Activated CD4-positive, alpha-beta T cell treated with anti-CD3 and anti-CD28 coated beads, Interleukin-2, amount 10 ng/mL, durations not matched to agents 7 days and 5 days (primary cell): ENCODE results near the gene PLXNC1. TPM values are rescaled to one million over a fixed set of nuclear protein-coding genes. Genes with fewer than 3 reads are reported as not detected.

Experiments
- CTCF ChIA-PET: fragments of 350-600 bp; sonication (Branson Sonifier 250); formaldehyde crosslinking; loops from one replicate; lab custom pipeline; 2021; ENCODE audit warnings: antibody characterized with exemption; lab: Charles Lee
- POLR2A ChIA-PET: fragments of 350-600 bp; sonication (Branson Sonifier 250); formaldehyde crosslinking; loops from one replicate; lab custom pipeline; 2021; ENCODE audit warnings: antibody characterized with exemption; lab: Charles Lee
- DNase-seq: peaks from one replicate; pipeline ENCODE4 v3.0.0-alpha.2; 2020
- H3K27ac Mint-ChIP-seq: one replicate; pipeline ENCODE4 v1.8.0; 2021; ENCODE audit warnings: mild to moderate bottlenecking, moderate library complexity, mixed read lengths
- H3K27me3 Mint-ChIP-seq: one replicate; pipeline ENCODE4 v1.8.0; 2021; ENCODE audit warnings: mixed read lengths
- H3K36me3 Mint-ChIP-seq: one replicate; pipeline ENCODE4 v1.8.0; 2021; ENCODE audit warnings: low read depth, mixed read lengths
- H3K4me1 Mint-ChIP-seq: one replicate; pipeline ENCODE4 v1.8.0; 2021; ENCODE audit warnings: mixed read lengths
- H3K4me3 Mint-ChIP-seq: one replicate; pipeline ENCODE4 v1.8.0; 2021; ENCODE audit warnings: mild to moderate bottlenecking, moderate library complexity, mixed read lengths
- H3K9me3 Mint-ChIP-seq: one replicate; pipeline ENCODE4 v1.8.0; 2021; ENCODE audit warnings: mixed read lengths
- total RNA-seq, 2 experiments: library from RNA; stranded (reverse); gene quantifications; one replicate each; pipeline ENCODE4 v1.2.3, GENCODE V29; 2021

The PLXNC1 gene
- total RNA-seq, 2 experiments from 2014 or later: 27.4 to 29.7 TPM

- Mint-ChIP-seq H3K27me3 (no peaks in the 10 kb centered on the region), H3K27ac (no peak overlapping the region), H3K4me1 (peaks cover 42% of the 10 kb centered on the region), H3K9me3 (peaks cover 15% of the 10 kb centered on the region), H3K36me3 (peaks cover 46% of the 10 kb centered on the region), H3K4me3 (no peak overlapping the region)
- no peak for DNase-seq
- CTCF ChIA-PET: interaction anchor here (0.7 to 1.5 kb wide), 4 partner anchors 10 to 30 kb away, joined by 3 to 6 read pairs (median 3); no protein-coding TSS in a partner anchor
- POLR2A ChIA-PET: no interaction called here
Measured at GRCh38 chr12:94178054-94178453, 29.7 kb downstream of the PLXNC1 start.

GRCh38 chr12:94178882-94179281 lies 30.5 kb downstream of the PLXNC1 start:
- Mint-ChIP-seq H3K27ac (no peak overlapping the region), H3K27me3 (no peaks in the 10 kb centered on the region), H3K4me1 (peaks cover 34% of the 10 kb centered on the region), H3K9me3 (peaks cover 15% of the 10 kb centered on the region), H3K4me3 (no peak overlapping the region), H3K36me3 (peaks cover 48% of the 10 kb centered on the region)
- no peak for DNase-seq
- ChIA-PET POLR2A (no interaction called here), CTCF (interaction anchor here (0.7 to 1.5 kb wide), 4 partner anchors 9 to 29 kb away, joined by 3 to 6 read pairs (median 3); no protein-coding TSS in a partner anchor)

GRCh38 chr12:94179723-94180122 lies 31.3 kb downstream of the PLXNC1 start:
- no peak for DNase-seq
- Mint-ChIP-seq H3K4me1 (peaks cover 26% of the 10 kb centered on the region), H3K27me3 (no peaks in the 10 kb centered on the region), H3K36me3 (peaks cover 45% of the 10 kb centered on the region), H3K27ac (no peak overlapping the region), H3K9me3 (peaks cover 15% of the 10 kb centered on the region), H3K4me3 (no peak overlapping the region)
- ChIA-PET CTCF (no interaction called here), POLR2A (no interaction called here)

- Mint-ChIP-seq H3K4me3 (no peak overlapping the region), H3K4me1 (peaks cover 24% of the 10 kb centered on the region), H3K27ac (no peak overlapping the region), H3K9me3 (peaks cover 15% of the 10 kb centered on the region), H3K27me3 (no peaks in the 10 kb centered on the region), H3K36me3 (peaks cover 40% of the 10 kb centered on the region)
- ChIA-PET CTCF (interaction anchor here (0.7 to 1.4 kb wide), 3 partner anchors 9 to 31 kb away, joined by 3 to 4 read pairs (median 3); no protein-coding TSS in a partner anchor), POLR2A (interaction anchor here (0.7 kb wide), 1 partner anchor 27 kb away, joined by 3 read pairs; no protein-coding TSS in a partner anchor)
- no peak for DNase-seq
Measured at GRCh38 chr12:94180558-94181296, 32.4 kb downstream of the PLXNC1 start.

GRCh38 chr12:94182986-94183707 lies 34.8 kb downstream of the PLXNC1 start:
- ChIA-PET CTCF (interaction anchor here (0.6 to 1.5 kb wide), 4 partner anchors 10 to 582 kb away, joined by 3 to 6 read pairs (median 4); no protein-coding TSS in a partner anchor), POLR2A (no interaction called here)
- H3K9me3 Mint-ChIP-seq: peaks cover 6% of the 10 kb centered on the region
- H3K27me3 Mint-ChIP-seq: no peaks in the 10 kb centered on the region
- no peak overlapping the region for H3K4me3 Mint-ChIP-seq
- H3K4me1 Mint-ChIP-seq: peaks cover 18% of the 10 kb centered on the region
- H3K27ac Mint-ChIP-seq: no peak overlapping the region
- no peak for DNase-seq
- peaks cover 30% of the 10 kb centered on the region for H3K36me3 Mint-ChIP-seq

GRCh38 chr12:94183708-94184379 lies 35.5 kb downstream of the PLXNC1 start:
- no peak overlapping the region for H3K27ac Mint-ChIP-seq
- CTCF ChIA-PET: interaction anchor here (0.6 to 1.5 kb wide), 5 partner anchors 11 to 705 kb away, joined by 3 to 6 read pairs (median 4); no protein-coding TSS in a partner anchor

GRCh38 chr12:94184995-94185719 lies 36.8 kb downstream of the PLXNC1 start:
- H3K36me3 Mint-ChIP-seq: peaks cover 15% of the 10 kb centered on the region
- no peak overlapping the region for H3K27ac Mint-ChIP-seq
- peaks cover 15% of the 10 kb centered on the region for H3K4me1 Mint-ChIP-seq
- CTCF ChIA-PET: interaction anchor here (0.6 kb wide), 1 partner anchor 119 kb away, joined by 3 read pairs; no protein-coding TSS in a partner anchor
- H3K27me3 Mint-ChIP-seq: no peaks in the 10 kb centered on the region
- H3K4me3 Mint-ChIP-seq: no peak overlapping the region
- H3K9me3 Mint-ChIP-seq: no peaks in the 10 kb centered on the region
- POLR2A ChIA-PET: no interaction called here
- DNase-seq: no peak

More at GRCh38 chr12:94183708-94184379, 35.5 kb downstream of the PLXNC1 start:
- Mint-ChIP-seq H3K9me3 (peaks cover 3% of the 10 kb centered on the region), H3K4me1 (peaks cover 18% of the 10 kb centered on the region), H3K4me3 (no peak overlapping the region), H3K27me3 (no peaks in the 10 kb centered on the region), H3K36me3 (peaks cover 25% of the 10 kb centered on the region)
- no peak for DNase-seq
- POLR2A ChIA-PET: no interaction called here

- DNase-seq: no peak
- H3K4me3 Mint-ChIP-seq: no peak overlapping the region
- H3K4me1 Mint-ChIP-seq: peaks cover 12% of the 10 kb centered on the region
- ChIA-PET CTCF (no interaction called here), POLR2A (no interaction called here)
- H3K27ac Mint-ChIP-seq: no peak overlapping the region
- H3K27me3 Mint-ChIP-seq: no peaks in the 10 kb centered on the region
- peaks cover 15% of the 10 kb centered on the region for H3K36me3 Mint-ChIP-seq
- peaks cover 4% of the 10 kb centered on the region for H3K9me3 Mint-ChIP-seq
Measured at GRCh38 chr12:94185801-94186200, 37.4 kb downstream of the PLXNC1 start.

GRCh38 chr12:94186278-94187241 lies 38.2 kb downstream of the PLXNC1 start:
- ChIA-PET CTCF (no interaction called here), POLR2A (interaction anchor here (0.7 kb wide), 1 partner anchor 14 kb away, joined by 3 read pairs; no protein-coding TSS in a partner anchor)
- Mint-ChIP-seq H3K4me1 (peaks cover 13% of the 10 kb centered on the region), H3K9me3 (peaks cover 5% of the 10 kb centered on the region), H3K27ac (no peak overlapping the region), H3K36me3 (peaks cover 21% of the 10 kb centered on the region), H3K4me3 (no peak overlapping the region), H3K27me3 (no peaks in the 10 kb centered on the region)
- DNase-seq: no peak

GRCh38 chr12:94187361-94187760 lies 39.0 kb downstream of the PLXNC1 start:
- Mint-ChIP-seq H3K27ac (no peak overlapping the region), H3K27me3 (no peaks in the 10 kb centered on the region), H3K36me3 (peaks cover 27% of the 10 kb centered on the region), H3K9me3 (peaks cover 9% of the 10 kb centered on the region), H3K4me1 (peaks cover 13% of the 10 kb centered on the region), H3K4me3 (no peak overlapping the region)
- DNase-seq: no peak
- ChIA-PET CTCF (interaction anchor here (0.6 to 0.9 kb wide), 2 partner anchors 9 to 249 kb away, joined by 3 to 4 read pairs; no protein-coding TSS in a partner anchor), POLR2A (interaction anchor here (0.7 kb wide), 1 partner anchor 15 kb away, joined by 3 read pairs; no protein-coding TSS in a partner anchor)

- Mint-ChIP-seq H3K4me3 (no peak overlapping the region), H3K36me3 (peaks cover 58% of the 10 kb centered on the region), H3K27ac (no peak overlapping the region), H3K4me1 (peaks cover 9% of the 10 kb centered on the region), H3K9me3 (peaks cover 18% of the 10 kb centered on the region), H3K27me3 (no peaks in the 10 kb centered on the region)
- ChIA-PET POLR2A (no interaction called here), CTCF (interaction anchor here (1.5 kb wide), 1 partner anchor 10 kb away, joined by 4 read pairs; no protein-coding TSS in a partner anchor)
- no peak for DNase-seq
Measured at GRCh38 chr12:94190623-94191022, 42.2 kb downstream of the PLXNC1 start.
